Erythroblast (primary cell): ENCODE data around the gene E2F4.

ENCODE experiments used
- GATA1 ChIP-seq: IDR thresholded peaks from 2 replicates; pipeline ENCODE4 v1.6.1; 2011; ENCODE audit warnings: low read depth, mild to moderate bottlenecking, control low read depth, low read length, moderate library complexity
- POLR2A ChIP-seq: IDR thresholded peaks from 2 replicates; pipeline ENCODE4 v1.6.1; 2011; ENCODE audit warnings: mild to moderate bottlenecking, low read length

GRCh38 chr16:67206838-67207248 is 14.9 kb downstream of the E2F4 start:
- TF ChIP-seq POLR2A (no peak), GATA1 (no peak)
